HCT116 (cell line): Measurements from ENCODE around the gene LACTB. TPM values are rescaled to one million over a fixed set of nuclear protein-coding genes. Genes with fewer than 3 reads are reported as not detected.

Experiments
- ATAC-seq: fragments of 200-7000 bp; cut with Tn5 transposase; 2 replicates; pipeline ENCODE4 v1.9.1; 2020; ENCODE audit warnings: mild to moderate bottlenecking, moderate library complexity
- BruUV-seq: library from RNA; stranded (reverse); fragments of 400-500 nt; replicated peaks from 2 replicates; lab custom pipeline; 2021; lab: Mats Ljungman, UMichigan
- CTCF ChIA-PET: fragments of 300-600 bp; sonication (Branson Sonifier 250); formaldehyde crosslinking; loops from one replicate; lab custom pipeline; 2021; ENCODE audit warnings: antibody characterized with exemption; lab: Charles Lee
- POLR2A ChIA-PET: fragments of 300-600, 350-600 bp; sonication (Branson Sonifier 250); formaldehyde crosslinking; loops from one replicate; lab custom pipeline; 2021; ENCODE audit warnings: antibody characterized with exemption; lab: Charles Lee
- RAD21 ChIA-PET, 2 experiments: fragments of 300-600 bp; sonication (Branson Sonifier 250); formaldehyde crosslinking; loops; one replicate each; lab custom pipeline; 2023; ENCODE audit warnings: low total read pairs in 2 of 2; ENCODE audit not compliant: uncharacterized antibody in 2 of 2, unreplicated experiment in 2 of 2, low non-redundant PET in 1 of 2; lab: Charles Lee
- DNase-seq: peaks from one replicate; pipeline ENCODE4 v3.0.0-alpha.2; 2010; ENCODE audit warnings: low read depth, low spot score
- H2AFZ ChIP-seq: fragments of 200-600 bp; shearing (Covaris generic), sonication (generic); 2 replicates; pipeline ENCODE4 v1.6.1; 2017; ENCODE audit warnings: low read depth, mixed run types, mixed read lengths, antibody characterized with exemption, low read length; ENCODE audit not compliant: poor library complexity, severe bottlenecking
- H3K27ac ChIP-seq: 2 replicates; pipeline ENCODE4 v1.5.1; 2012; ENCODE audit warnings: low read depth, low read length
- H3K27me3 ChIP-seq: fragments of 200-600 bp; sonication (generic); 2 replicates; pipeline ENCODE4 v1.6.1; 2016; ENCODE audit warnings: mixed run types, low read length, mixed read lengths; ENCODE audit not compliant: insufficient read depth
- H3K36me3 ChIP-seq, 2 experiments: fragments of 200-500 bp in 1 of 2; fragments of 200-600 bp in 1 of 2; sonication (Bioruptor generic) in 1 of 2; sonication (generic) in 1 of 2; 2 replicates each; pipeline versions ENCODE4 v1.5.1 to v1.6.1; 2014 to 2016; ENCODE audit warnings: low read length in 2 of 2, inconsistent platforms in 1 of 2, mixed read lengths in 1 of 2, mixed run types in 1 of 2; ENCODE audit not compliant: insufficient read depth in 2 of 2, control insufficient read depth in 1 of 2
- H3K4me1 ChIP-seq, 2 experiments: fragments of 200-600 bp in 1 of 2; sonication (generic) in 1 of 2; 2 replicates each; pipeline versions ENCODE4 v1.5.1 to v1.6.1; 2012 to 2017; ENCODE audit warnings: low read length in 2 of 2, inconsistent platforms in 1 of 2, mild to moderate bottlenecking in 1 of 2, mixed read lengths in 1 of 2, mixed run types in 1 of 2, moderate library complexity in 1 of 2; ENCODE audit not compliant: insufficient read depth in 2 of 2, control insufficient read depth in 1 of 2
- H3K4me2 ChIP-seq: fragments of 200-600 bp; sonication (generic); 2 replicates; pipeline ENCODE4 v1.6.1; 2017; ENCODE audit warnings: mixed run types, low read length, mixed read lengths
- H3K4me3 ChIP-seq, 2 experiments: fragments of 200-600 bp in 1 of 2; sonication (generic) in 1 of 2; replicated peaks in 1 of 2; 2 replicates each; pipeline ENCODE4 v1.5.1; 2011 to 2016; ENCODE audit warnings: low read length in 2 of 2, control low read depth in 1 of 2, low read depth in 1 of 2, mild to moderate bottlenecking in 1 of 2, mixed read lengths in 1 of 2, mixed run types in 1 of 2
- H3K79me2 ChIP-seq: fragments of 200-600 bp; sonication (generic); 2 replicates; pipeline ENCODE4 v1.6.1; 2017; ENCODE audit warnings: mild to moderate bottlenecking, mixed run types, low read length, moderate library complexity, mixed read lengths; ENCODE audit not compliant: insufficient read depth
- H3K9ac ChIP-seq: fragments of 200-600 bp; sonication (generic); 2 replicates; pipeline ENCODE4 v1.6.1; 2016; ENCODE audit warnings: low read length, mixed read lengths
- H3K9me2 ChIP-seq: fragments of 200-600 bp; sonication (generic), shearing (Covaris generic); 2 replicates; pipeline ENCODE4 v1.6.1; 2017; ENCODE audit warnings: mixed run types, mild to moderate bottlenecking, moderate library complexity; ENCODE audit not compliant: insufficient read depth
- H3K9me3 ChIP-seq, 2 experiments: fragments of 200-500 bp in 1 of 2; fragments of 200-600 bp in 1 of 2; sonication (Bioruptor generic) in 1 of 2; sonication (generic) in 1 of 2; 2 replicates each; pipeline ENCODE4 v1.6.1; 2014 to 2017; ENCODE audit warnings: low read length in 2 of 2, mixed read lengths in 2 of 2, inconsistent platforms in 1 of 2, low read depth in 1 of 2, mild to moderate bottlenecking in 1 of 2, mixed run types in 1 of 2, moderate library complexity in 1 of 2; ENCODE audit not compliant: control insufficient read depth in 1 of 2, insufficient read depth in 1 of 2
- H4K20me1 ChIP-seq: fragments of 200-600 bp; sonication (generic), shearing (Covaris generic); 2 replicates; pipeline ENCODE4 v1.6.1; 2017; ENCODE audit warnings: mixed run types, mild to moderate bottlenecking, moderate library complexity; ENCODE audit not compliant: insufficient read depth
- ATF3 ChIP-seq: IDR thresholded peaks from 2 replicates; pipeline ENCODE4 v1.6.1; 2012
- CEBPB ChIP-seq: IDR thresholded peaks from 2 replicates; pipeline ENCODE4 v1.6.1; 2012; ENCODE audit warnings: low read depth
- EGR1 ChIP-seq: IDR thresholded peaks from 2 replicates; pipeline ENCODE4 v1.6.1; 2012; ENCODE audit warnings: low read depth
- EZH2 ChIP-seq: fragments of 200-600 bp; sonication (generic); IDR thresholded peaks from 2 replicates; pipeline ENCODE4 v1.6.1; 2017; ENCODE audit warnings: antibody characterized with exemption, mixed run types
- REST ChIP-seq: IDR thresholded peaks from 2 replicates; pipeline ENCODE4 v1.6.1; 2012; ENCODE audit warnings: low read depth
- SIN3A ChIP-seq: IDR thresholded peaks from 2 replicates; pipeline ENCODE4 v1.6.1; 2012; ENCODE audit warnings: low read depth
- TCF7L2 ChIP-seq: IDR thresholded peaks from 2 replicates; pipeline ENCODE4 v1.7.0; 2011; ENCODE audit warnings: borderline replicate concordance, inconsistent platforms; ENCODE audit not compliant: insufficient read depth, insufficient read length; ENCODE audit errors: extremely low read depth
- ZNF274 ChIP-seq: fragments of 200-500 bp; sonication (Bioruptor generic); IDR thresholded peaks from 2 replicates; pipeline ENCODE4 v1.6.1; 2014; ENCODE audit warnings: mild to moderate bottlenecking, low read depth, low read length, inconsistent platforms
- intact Hi-C: fragments of 100-400 bp; cut with micrococcal nuclease; formaldehyde crosslinking; loops from 2 replicates; pipeline ENCODE4 v1.10.0; 2022
- total RNA-seq: library from RNA; stranded (reverse); gene quantifications from one replicate; pipeline ENCODE4 v1.2.1, GENCODE V29; 2021; ENCODE audit not compliant: unreplicated experiment

LACTB gene
- total RNA-seq, 1 experiment from 2014 or later = 7.6 TPM

GRCh38 chr15:63083541-63083940 lies 38.1 kb upstream of the LACTB start:
- ChIA-PET RAD21 (no interaction called here), POLR2A (no interaction called here), CTCF (interaction anchor here (2.1 kb wide), 1 partner anchor 36 kb away, joined by 5 read pairs; no protein-coding TSS in a partner anchor)
- Histone ChIP-seq H3K36me3 (no peaks in the 10 kb centered on the region), H3K4me1 (peaks cover 16 to 29% of the 10 kb centered on the region in 2 experiments; a peak in 3 of 4 replicates), H3K27me3 (no peaks in the 10 kb centered on the region), H3K9me2 (no peaks in the 10 kb centered on the region), H3K27ac (no peak overlapping the region), H2AFZ (no peak overlapping the region), H4K20me1 (no peaks in the 10 kb centered on the region), H3K9ac (no peak overlapping the region), H3K9me3 (no peaks in the 10 kb centered on the region), H3K79me2 (no peaks in the 10 kb centered on the region), H3K4me3 (no peak overlapping the region), H3K4me2 (no peak overlapping the region)
- no TSS peak for BruUV-seq
- ATAC-seq = peak; percentile 67
- DNase-seq = no peak
- TF ChIP-seq CEBPB = no peak
- no peak for TF ChIP-seq ATF3
- no peak for TF ChIP-seq EZH2
- TF ChIP-seq TCF7L2 = no peak
- TF ChIP-seq REST = no peak
- TF ChIP-seq ZNF274 = no peak
- peak; percentile 38; the same call in 1 of the 2 replicates for TF ChIP-seq EGR1
- no peak for TF ChIP-seq SIN3A
- intact Hi-C loops = no loop called here
